GM12892 (cell line): ENCODE measurements around the gene HLA-DQB1.

Experiments
- POLR2A ChIP-seq: IDR thresholded peaks from 2 replicates; pipeline ENCODE4 v1.6.1; 2011; ENCODE audit warnings: low read depth, low read length, control low read depth
- POLR2AphosphoS5 ChIP-seq: IDR thresholded peaks from 2 replicates; pipeline ENCODE4 v1.6.1; 2011; ENCODE audit warnings: low read depth, low read length, control low read depth
- TAF1 ChIP-seq: IDR thresholded peaks from 2 replicates; pipeline ENCODE4 v1.6.1; 2011; ENCODE audit warnings: low read depth, mild to moderate bottlenecking, control low read depth, low read length, borderline replicate concordance

- TF ChIP-seq POLR2A, result no peak
- no peak for TF ChIP-seq POLR2AphosphoS5
- TF ChIP-seq TAF1, result no peak
Measured at GRCh38 chr6:32697031-32697430, 30.6 kb upstream of the HLA-DQB1 start.
